Activated CD8-positive, alpha-beta memory T cell treated with anti-CD3 and anti-CD28 coated beads, Interleukin-2, amount 10 ng/mL, durations not matched to agents 7 days and 5 days (primary cell): Measurements from ENCODE around the gene LYRM1. TPM values are rescaled to one million over a fixed set of nuclear protein-coding genes. Genes with fewer than 3 reads are reported as not detected.
"Not testable (repeated sequence)": the region's sequence is repeated elsewhere in the genome, so short reads cannot be mapped to it uniquely, and the experiment has no call there.

Experiments used
- ATAC-seq: fragments of 150-1000 bp; cut with Tn5 transposase; one replicate; pipeline ENCODE4 v1.10.0; 2021; ENCODE audit warnings: moderate library complexity
- CTCF ChIA-PET: fragments of 350-600 bp; sonication (Branson Sonifier 250); formaldehyde crosslinking; loops from one replicate; lab custom pipeline; 2021; ENCODE audit warnings: antibody characterized with exemption; lab: Charles Lee
- DNase-seq: peaks from one replicate; pipeline ENCODE4 v3.0.0-alpha.2; 2020
- H3K27ac Mint-ChIP-seq: one replicate; pipeline ENCODE4 v1.8.0; 2021; ENCODE audit warnings: mild to moderate bottlenecking, mixed read lengths
- H3K27me3 Mint-ChIP-seq: one replicate; pipeline ENCODE4 v1.8.0; 2021; ENCODE audit warnings: mixed read lengths
- H3K36me3 Mint-ChIP-seq: one replicate; pipeline ENCODE4 v1.8.0; 2021; ENCODE audit warnings: mild to moderate bottlenecking, mixed read lengths
- H3K4me1 Mint-ChIP-seq: one replicate; pipeline ENCODE4 v1.8.0; 2021; ENCODE audit warnings: mixed read lengths
- H3K4me3 Mint-ChIP-seq: one replicate; pipeline ENCODE4 v1.8.0; 2021; ENCODE audit warnings: mild to moderate bottlenecking, moderate library complexity, mixed read lengths
- H3K9me3 Mint-ChIP-seq: one replicate; pipeline ENCODE4 v1.8.0; 2022; ENCODE audit warnings: low read depth, mixed read lengths
- total RNA-seq, 2 experiments: library from RNA; stranded (reverse); gene quantifications; one replicate each; pipeline ENCODE4 v1.2.3, GENCODE V29; 2021

Gene LYRM1
- total RNA-seq, 2 experiments from 2014 or later, result 38.6 to 47.7 TPM

DNA sequence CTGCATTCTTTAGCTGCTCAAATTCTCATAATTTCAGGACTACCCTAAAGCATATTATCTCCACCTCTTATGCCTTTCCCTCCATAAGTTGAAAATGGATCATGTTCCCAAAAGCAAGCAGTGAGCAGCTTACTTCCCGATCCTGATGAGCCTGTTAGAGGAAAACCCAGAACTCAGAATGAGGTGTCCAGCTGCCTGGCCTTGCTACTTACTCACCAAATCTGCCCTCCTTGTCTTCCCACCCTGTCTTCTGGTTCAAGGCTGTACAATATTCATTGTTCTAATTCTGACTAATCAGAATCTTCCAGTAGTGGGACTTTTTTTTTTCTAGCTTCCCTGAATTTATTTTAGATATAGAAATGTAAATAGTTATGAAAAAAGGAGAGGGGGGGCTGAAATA is 10.8 kb downstream of the LYRM1 start:
- ATAC-seq, result peak; percentile 38

DNA sequence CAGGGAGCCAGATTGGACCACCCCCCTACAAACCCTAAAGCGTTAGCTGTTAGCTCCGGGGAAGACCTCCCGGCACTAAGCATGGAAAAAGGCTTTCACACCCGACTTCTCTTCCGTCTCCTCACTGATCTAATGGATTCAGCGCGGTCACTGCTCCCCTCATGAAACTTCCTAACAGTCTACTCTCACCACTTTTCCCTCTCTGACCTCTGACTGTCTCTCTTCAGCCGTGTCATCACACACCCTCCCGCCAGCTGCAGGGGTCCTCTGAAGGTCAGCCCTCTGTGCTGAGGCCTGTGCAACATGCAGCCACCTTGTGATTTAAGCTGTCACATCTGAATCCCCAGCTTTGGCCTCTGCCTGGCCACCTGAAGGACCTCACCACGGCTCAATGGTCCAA is 15.7 kb downstream of the LYRM1 start:
- CTCF ChIA-PET, result interaction anchor here (1.1 to 1.3 kb wide), 2 partner anchors 16 to 42 kb away, joined by 3 read pairs; partner anchors contain the start of genes DCUN1D3 and LYRM1

More for the DNA sequence above, 10.8 kb downstream of the LYRM1 start:
- Mint-ChIP-seq H3K4me3 (peak overlapping the region; percentile 45), H3K36me3 (peaks cover 41% of the 10 kb centered on the region), H3K9me3 (no peaks in the 10 kb centered on the region), H3K27ac (peak overlapping the region; percentile 82), H3K4me1 (peaks cover 66% of the 10 kb centered on the region), H3K27me3 (no peaks in the 10 kb centered on the region)
- CTCF ChIA-PET, result interaction anchor here (0.8 to 5.7 kb wide), 6 partner anchors 11 to 62 kb away, joined by 3 to 19 read pairs (median 9); partner anchors contain the start of genes DCUN1D3 and LYRM1
- peak; percentile 46 for DNase-seq

DNA sequence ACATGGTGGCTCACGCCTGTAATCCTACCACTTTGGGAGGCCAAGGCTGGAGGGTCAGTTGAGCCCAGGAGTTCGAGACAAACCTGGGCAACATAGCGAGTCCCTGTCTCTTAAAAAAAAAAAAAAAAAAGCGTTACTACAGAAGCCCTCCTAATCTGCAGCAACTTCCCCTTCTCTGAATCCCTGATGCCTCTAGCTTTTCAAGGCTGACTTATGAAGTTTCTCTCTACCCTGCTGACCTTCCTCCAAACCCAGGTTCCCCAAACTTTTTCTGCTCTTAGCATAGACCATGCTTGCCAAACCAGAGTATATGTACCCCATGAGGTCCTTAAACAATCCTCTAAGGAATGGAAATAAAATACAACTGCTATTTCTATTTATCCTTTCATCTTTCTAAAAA is 16.4 kb downstream of the LYRM1 start:
- CTCF ChIA-PET, result interaction anchor here (1.1 kb wide), 1 partner anchor 16 kb away, joined by 3 read pairs; the partner anchor contains the start of genes DCUN1D3 and LYRM1
- Mint-ChIP-seq H3K9me3 (no peaks in the 10 kb centered on the region), H3K4me3 (no peak overlapping the region), H3K4me1 (peaks cover 45% of the 10 kb centered on the region), H3K36me3 (peaks cover 53% of the 10 kb centered on the region), H3K27ac (peak overlapping the region; percentile 4), H3K27me3 (no peaks in the 10 kb centered on the region)
- DNase-seq (no peak), ATAC-seq (no peak)

More for the DNA sequence above, 15.7 kb downstream of the LYRM1 start:
- Mint-ChIP-seq H3K27ac (no peak overlapping the region), H3K9me3 (no peaks in the 10 kb centered on the region), H3K4me3 (no peak overlapping the region), H3K36me3 (peaks cover 50% of the 10 kb centered on the region), H3K27me3 (no peaks in the 10 kb centered on the region), H3K4me1 (peaks cover 50% of the 10 kb centered on the region)
- DNase-seq (no peak), ATAC-seq (no peak)

DNA sequence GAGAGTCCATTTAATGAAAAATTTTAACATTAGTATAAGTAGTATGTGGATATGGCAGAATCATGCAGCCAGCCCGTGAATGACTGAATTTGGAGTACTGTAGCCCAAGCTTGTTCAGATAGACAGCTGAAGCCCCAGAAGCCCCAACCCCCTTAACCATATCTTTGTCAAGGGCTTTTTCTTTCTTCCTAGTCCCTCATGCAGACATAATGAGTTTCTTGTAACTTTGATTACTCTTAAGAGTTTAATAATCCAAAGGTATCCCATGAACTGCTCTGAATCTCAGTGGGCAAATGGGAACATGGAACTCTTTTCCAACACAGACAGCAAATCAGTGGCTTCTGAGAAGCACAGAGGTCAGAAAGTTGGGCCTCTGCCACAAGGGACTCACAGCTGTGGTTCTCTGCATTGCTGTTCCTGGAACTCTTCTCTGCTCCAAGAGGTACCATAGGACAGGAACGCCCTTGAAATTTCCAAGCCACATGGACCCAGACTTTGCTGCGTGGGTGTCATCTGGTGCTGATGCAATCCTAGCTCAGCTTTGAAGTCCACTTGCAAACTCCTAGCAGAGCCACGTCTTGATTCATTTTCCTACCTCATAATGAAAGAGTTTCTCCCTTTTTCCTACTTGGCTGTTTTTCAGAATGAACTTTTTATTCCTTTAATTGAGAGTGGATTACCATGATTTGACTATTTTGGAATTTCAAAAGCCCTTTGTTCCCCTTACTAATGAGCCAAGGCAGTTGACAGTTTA is 18.1 kb downstream of the LYRM1 start:
- ATAC-seq (no peak), DNase-seq (no peak)
- Mint-ChIP-seq H3K27ac (peak overlapping the region; percentile 14), H3K36me3 (peaks cover 59% of the 10 kb centered on the region), H3K4me1 (peaks cover 42% of the 10 kb centered on the region), H3K4me3 (no peak overlapping the region), H3K9me3 (no peaks in the 10 kb centered on the region), H3K27me3 (no peaks in the 10 kb centered on the region)
- CTCF ChIA-PET, result interaction anchor here (0.9 to 1.4 kb wide), 3 partner anchors 12 to 25 kb away, joined by 3 read pairs; no protein-coding TSS in a partner anchor

DNA sequence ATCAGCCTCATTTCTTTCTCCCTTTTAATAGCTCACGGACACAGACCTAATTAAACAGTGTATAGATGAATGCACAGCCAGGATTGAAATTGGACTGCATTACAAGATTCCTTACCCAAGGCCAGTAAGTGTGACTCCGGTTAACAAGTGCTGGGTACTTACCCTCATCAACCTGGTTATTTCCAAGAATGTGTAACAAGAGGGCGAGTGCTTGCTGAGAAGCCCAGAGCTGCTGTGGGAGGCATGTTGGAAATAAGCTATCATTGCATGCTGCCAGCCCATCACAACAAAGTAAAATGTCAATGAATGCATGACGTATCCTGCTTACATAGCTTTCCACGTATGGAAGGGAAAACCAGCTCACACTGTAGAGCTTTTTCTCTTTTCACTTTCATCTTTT is 19.5 kb downstream of the LYRM1 start:
- no peak for ATAC-seq
- CTCF ChIA-PET, result interaction anchor here (1.1 kb wide), 2 partner anchors 23 to 46 kb away, joined by 3 read pairs; no protein-coding TSS in a partner anchor

DNA sequence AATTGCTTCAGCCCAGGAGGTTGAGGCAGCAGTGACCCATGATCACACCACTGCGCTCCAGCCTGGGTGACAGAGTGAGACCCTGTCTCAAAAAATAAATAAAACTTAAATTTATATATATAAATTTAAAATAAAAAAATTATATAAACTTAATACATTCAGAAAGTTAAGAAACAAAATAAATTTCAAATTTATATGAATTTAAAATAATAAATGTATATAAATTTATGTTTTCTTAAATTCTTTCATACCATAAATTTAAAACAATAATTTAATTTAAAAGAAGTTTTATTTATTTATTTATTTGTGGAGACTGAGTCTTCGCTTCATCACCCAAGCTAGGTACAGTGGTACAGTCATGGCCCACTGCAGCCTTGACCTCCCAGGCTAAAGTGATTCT is 20.2 kb downstream of the LYRM1 start:
- Mint-ChIP-seq H3K36me3 (peaks cover 59% of the 10 kb centered on the region), H3K4me3 (no peak overlapping the region), H3K27ac (no peak overlapping the region), H3K9me3 (no peaks in the 10 kb centered on the region), H3K27me3 (no peaks in the 10 kb centered on the region), H3K4me1 (peaks cover 32% of the 10 kb centered on the region)
- no peak for DNase-seq
- ATAC-seq, result no peak
- CTCF ChIA-PET, result interaction anchor here (1.1 kb wide), 1 partner anchor 46 kb away, joined by 3 read pairs; no protein-coding TSS in a partner anchor

More for the DNA sequence above, 19.5 kb downstream of the LYRM1 start:
- peaks cover 36% of the 10 kb centered on the region for H3K4me1 Mint-ChIP-seq
- no peaks in the 10 kb centered on the region for H3K9me3 Mint-ChIP-seq
- DNase-seq, result no peak
- H3K36me3 Mint-ChIP-seq, result peaks cover 59% of the 10 kb centered on the region
- no peaks in the 10 kb centered on the region for H3K27me3 Mint-ChIP-seq
- H3K27ac Mint-ChIP-seq, result no peak overlapping the region
- no peak overlapping the region for H3K4me3 Mint-ChIP-seq

DNA sequence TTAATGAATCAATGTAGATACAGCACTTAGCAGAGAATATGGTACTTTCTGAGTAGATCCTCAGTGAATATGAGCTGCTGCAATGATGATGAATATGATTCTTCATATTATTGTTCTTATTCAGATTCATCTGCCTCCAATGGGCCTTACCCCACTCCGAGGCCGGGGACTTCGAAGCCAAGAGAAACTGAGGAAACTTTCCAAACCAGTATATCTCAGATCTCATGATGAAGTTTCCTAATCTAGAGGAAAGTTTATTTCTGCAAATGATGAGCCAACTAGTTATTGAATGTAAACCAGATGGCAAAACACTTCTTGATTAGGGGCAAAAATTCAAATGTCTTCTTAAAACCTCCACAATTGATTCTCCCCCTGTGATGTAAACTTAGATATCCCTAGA is 23.3 kb downstream of the LYRM1 start:
- no peak for DNase-seq
- H3K4me3 Mint-ChIP-seq, result no peak overlapping the region
- H3K36me3 Mint-ChIP-seq, result peaks cover 42% of the 10 kb centered on the region
- peaks cover 9% of the 10 kb centered on the region for H3K4me1 Mint-ChIP-seq
- CTCF ChIA-PET, result interaction anchor here (0.6 kb wide), 1 partner anchor 1338 kb away, joined by 3 read pairs; no protein-coding TSS in a partner anchor
- no peak for ATAC-seq
- no peaks in the 10 kb centered on the region for H3K27me3 Mint-ChIP-seq
- H3K27ac Mint-ChIP-seq, result no peak overlapping the region
- H3K9me3 Mint-ChIP-seq, result no peaks in the 10 kb centered on the region

DNA sequence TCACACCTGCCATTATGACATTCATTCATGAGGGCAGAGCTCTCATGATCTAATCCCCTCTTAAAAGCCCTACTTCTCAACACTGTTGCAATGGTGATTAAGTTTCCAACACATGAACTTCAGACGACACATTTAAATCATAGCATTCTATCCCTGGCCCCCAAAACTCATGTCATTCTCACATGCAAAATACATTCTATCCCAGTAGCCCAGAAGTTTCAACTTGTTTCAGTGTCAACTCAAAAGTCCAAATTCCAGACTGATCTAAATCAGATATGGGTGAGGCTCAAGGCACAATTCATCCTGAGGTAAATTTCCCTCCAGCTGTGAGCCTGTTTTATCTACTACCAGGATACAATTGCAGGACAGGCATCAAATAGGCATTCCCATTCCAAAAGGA is 25.2 kb downstream of the LYRM1 start:
- CTCF ChIA-PET, result no interaction called here
- DNase-seq (no peak), ATAC-seq (no peak)
- Mint-ChIP-seq H3K4me1 (peaks cover 2% of the 10 kb centered on the region), H3K4me3 (no peak overlapping the region), H3K9me3 (no peaks in the 10 kb centered on the region), H3K27me3 (no peaks in the 10 kb centered on the region), H3K36me3 (peaks cover 31% of the 10 kb centered on the region), H3K27ac (no peak overlapping the region)

DNA sequence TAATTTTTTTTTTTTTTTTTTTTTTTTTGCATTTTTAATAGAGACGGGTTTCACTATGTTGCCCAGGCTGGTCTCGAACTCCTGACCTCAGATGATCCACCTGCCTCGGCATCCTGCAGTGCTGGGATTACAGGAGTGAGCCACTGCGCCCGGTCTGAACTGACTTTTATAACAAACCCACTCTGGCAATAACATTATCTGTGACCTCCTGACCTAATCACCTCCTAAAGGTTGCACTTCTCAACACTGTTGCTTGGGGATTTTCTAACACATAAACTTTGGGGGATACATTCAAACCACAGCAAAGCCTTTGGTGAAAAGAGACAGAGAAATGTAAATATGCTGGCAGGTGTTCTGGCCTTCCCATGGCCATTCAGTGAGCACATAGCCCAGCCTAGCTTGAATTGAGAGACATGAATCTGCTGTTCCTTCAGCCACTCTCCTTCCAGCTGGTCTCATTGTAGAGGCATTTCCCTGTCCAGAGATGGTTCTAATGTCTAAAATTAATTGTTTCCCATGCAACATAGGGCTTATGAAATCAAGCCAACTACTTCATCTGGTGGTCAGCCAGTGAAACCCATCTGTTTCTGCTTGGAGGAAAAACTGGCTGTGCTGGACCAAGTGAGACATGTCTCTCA is 28.3 kb downstream of the LYRM1 start:
- Mint-ChIP-seq H3K27ac (no peak overlapping the region), H3K36me3 (peaks cover 21% of the 10 kb centered on the region), H3K9me3 (no peaks in the 10 kb centered on the region), H3K27me3 (no peaks in the 10 kb centered on the region), H3K4me1 (no peaks in the 10 kb centered on the region), H3K4me3 (no peak overlapping the region)
- no peak for ATAC-seq
- DNase-seq, result no peak
- CTCF ChIA-PET, result no interaction called here

DNA sequence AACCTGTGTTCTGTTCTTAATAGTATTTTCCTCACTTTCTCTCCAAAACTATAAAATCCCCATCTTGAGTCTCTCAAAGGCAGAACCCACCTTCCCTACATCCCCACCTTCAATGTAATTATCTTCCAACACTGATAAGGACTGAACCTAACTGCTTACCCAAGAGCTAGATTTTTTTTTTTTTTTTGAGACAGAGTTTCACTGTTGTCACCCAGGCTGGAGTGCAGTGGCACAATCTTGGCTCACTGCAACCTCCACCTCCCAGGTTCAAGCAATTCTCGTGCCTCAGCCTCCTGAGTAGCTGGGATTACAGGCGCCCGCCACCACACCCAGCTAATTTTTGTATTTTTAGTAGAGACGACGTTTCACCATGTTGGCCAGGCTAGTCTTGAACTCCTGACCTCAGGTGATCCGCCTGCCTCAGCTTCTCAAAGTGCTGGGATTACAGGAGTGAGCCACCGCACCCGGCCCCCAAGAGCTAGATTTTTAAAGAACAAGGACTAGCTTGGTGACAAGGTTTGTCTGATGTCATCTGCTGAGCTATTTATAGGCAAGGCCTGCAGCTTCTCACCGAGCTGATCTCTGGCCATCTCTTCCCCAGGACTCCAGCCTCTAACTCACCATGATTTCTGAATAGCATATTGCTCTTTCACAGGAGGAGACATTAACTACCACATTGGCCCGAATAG is 29.2 kb downstream of the LYRM1 start:
- H3K4me3 Mint-ChIP-seq, H3K9me3 Mint-ChIP-seq, DNase-seq, H3K27me3 Mint-ChIP-seq, H3K4me1 Mint-ChIP-seq, ATAC-seq, H3K27ac Mint-ChIP-seq: not testable (repeated sequence)
- H3K36me3 Mint-ChIP-seq, result peaks cover 17% of the 10 kb centered on the region
- CTCF ChIA-PET, result interaction anchor here (0.5 to 1.3 kb wide), 4 partner anchors 12 to 1485 kb away, joined by 3 to 4 read pairs (median 4); no protein-coding TSS in a partner anchor

DNA sequence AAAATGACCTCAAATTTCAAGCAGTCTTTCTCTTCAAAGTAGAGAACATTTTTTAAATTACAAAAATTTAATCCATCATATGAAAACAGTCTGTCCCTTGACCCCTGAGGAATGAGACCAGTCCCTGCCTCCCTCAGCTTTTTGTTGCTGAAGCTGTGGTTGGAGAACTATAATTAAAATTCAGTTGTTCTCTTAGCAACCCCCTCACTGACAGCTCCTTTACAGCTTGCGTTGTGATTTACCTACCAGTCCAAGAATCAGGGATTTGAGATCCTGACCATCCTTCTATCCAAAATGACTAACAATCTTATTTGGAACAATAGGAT is 29.8 kb downstream of the LYRM1 start:
- Mint-ChIP-seq H3K9me3 (no peaks in the 10 kb centered on the region), H3K4me3 (no peak overlapping the region), H3K36me3 (peaks cover 16% of the 10 kb centered on the region), H3K27ac (no peak overlapping the region), H3K4me1 (peaks cover 2% of the 10 kb centered on the region), H3K27me3 (no peaks in the 10 kb centered on the region)
- ATAC-seq, result no peak
- CTCF ChIA-PET, result interaction anchor here (0.5 to 1.3 kb wide), 3 partner anchors 12 to 1485 kb away, joined by 3 to 4 read pairs (median 3); no protein-coding TSS in a partner anchor
- no peak for DNase-seq

DNA sequence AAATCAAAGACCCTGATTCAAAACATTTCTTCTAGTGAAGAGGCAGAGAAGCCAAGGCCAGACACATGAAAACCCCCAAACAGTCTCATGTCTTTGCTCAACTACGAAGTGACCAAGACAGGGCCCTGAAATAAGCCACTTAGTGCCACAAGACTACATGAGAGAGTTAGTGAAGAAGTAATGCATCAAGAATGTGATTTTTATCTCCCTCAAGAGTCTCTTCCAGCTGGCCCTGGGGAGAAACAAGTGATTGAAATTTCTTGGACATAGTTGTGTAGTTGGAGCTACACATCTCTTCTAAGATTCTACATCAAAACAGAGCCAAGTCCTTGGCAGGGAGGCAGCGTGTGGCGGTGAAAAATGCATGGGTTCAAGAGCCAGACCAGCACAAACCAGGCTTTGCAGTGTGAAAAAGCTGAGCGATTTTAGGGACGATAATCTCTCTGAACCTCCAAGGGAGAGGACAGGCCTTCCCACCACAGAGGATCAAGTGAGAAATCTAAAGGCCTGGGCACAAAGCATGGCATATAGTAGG is 30.6 kb downstream of the LYRM1 start:
- H3K9me3 Mint-ChIP-seq, result no peaks in the 10 kb centered on the region
- no peak overlapping the region for H3K4me3 Mint-ChIP-seq
- CTCF ChIA-PET, result interaction anchor here (1.1 to 1.3 kb wide), 2 partner anchors 12 to 13 kb away, joined by 3 read pairs; no protein-coding TSS in a partner anchor

DNA sequence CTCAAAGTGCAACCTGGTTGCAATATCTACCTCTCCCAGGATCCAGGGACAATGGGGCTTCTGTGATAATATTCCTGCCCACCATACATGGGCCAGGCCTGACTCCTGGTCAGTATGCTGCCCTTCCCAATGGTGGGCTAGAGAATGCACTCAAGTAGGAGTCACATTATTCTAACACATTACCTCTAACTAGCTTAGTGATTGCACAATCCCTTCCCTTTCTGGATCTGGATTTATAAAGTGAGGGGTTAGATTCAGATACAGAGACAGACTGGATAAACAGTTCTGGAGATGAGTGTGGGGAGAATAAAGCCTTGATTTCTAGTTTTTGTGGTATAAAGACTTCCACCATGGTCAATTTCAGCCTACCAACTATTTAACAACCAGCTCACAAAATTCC is 33.0 kb downstream of the LYRM1 start:
- CTCF ChIA-PET, result interaction anchor here (1.7 to 2.1 kb wide), 2 partner anchors 59 to 83 kb away, joined by 4 to 5 read pairs; no protein-coding TSS in a partner anchor
- DNase-seq, result no peak
- Mint-ChIP-seq H3K4me3 (no peak overlapping the region), H3K27me3 (no peaks in the 10 kb centered on the region), H3K27ac (no peak overlapping the region), H3K36me3 (peaks cover 4% of the 10 kb centered on the region), H3K4me1 (peaks cover 17% of the 10 kb centered on the region), H3K9me3 (no peaks in the 10 kb centered on the region)
- ATAC-seq, result no peak

More for the DNA sequence above, 30.6 kb downstream of the LYRM1 start:
- no peak overlapping the region for H3K27ac Mint-ChIP-seq
- peaks cover 2% of the 10 kb centered on the region for H3K4me1 Mint-ChIP-seq
- no peaks in the 10 kb centered on the region for H3K27me3 Mint-ChIP-seq
- ATAC-seq, result no peak
- peaks cover 9% of the 10 kb centered on the region for H3K36me3 Mint-ChIP-seq
- no peak for DNase-seq
